DOHH2 (cell line): ENCODE measurements around the gene SLC6A9.

ENCODE experiments used
- EZH2phosphoT487 ChIP-seq: fragments of 200-600 bp; sonication (generic); IDR thresholded peaks from 2 replicates; pipeline ENCODE4 v1.6.1; 2017; ENCODE audit warnings: borderline replicate concordance, mild to moderate bottlenecking, antibody characterized with exemption, low read length, moderate library complexity, mixed read lengths
- TF ChIP-seq, protein P1 (sequence below): fragments of 200-600 bp; sonication (generic); IDR thresholded peaks from one replicate; pipeline ENCODE4 v1.5.1; 2014; ENCODE audit warnings: antibody characterized with exemption, mild to moderate bottlenecking, low read depth, low read length; ENCODE audit not compliant: poor library complexity, severe bottlenecking

DNA sequence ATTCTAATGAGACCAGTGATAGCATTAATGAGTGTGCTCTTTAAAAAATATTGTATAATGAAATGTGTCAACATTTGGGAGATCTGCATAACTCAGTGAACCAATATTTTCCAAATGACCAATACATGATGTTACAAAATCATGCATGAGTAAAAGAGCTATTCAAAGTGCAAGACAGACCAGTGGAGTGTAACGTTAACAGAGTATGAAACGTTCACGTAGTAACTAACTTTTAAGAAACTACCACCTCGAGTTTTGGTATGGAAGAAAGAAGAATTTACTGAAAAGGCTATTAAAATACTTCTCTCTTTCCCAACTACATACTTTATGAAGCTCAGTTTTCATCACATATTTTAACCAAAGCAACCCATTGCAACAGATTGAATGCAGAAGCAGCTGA, 9.6 kb upstream of the SLC6A9 start:
- no peak for TF ChIP-seq EZH2phosphoT487
- TF ChIP-seq, protein P1, sequence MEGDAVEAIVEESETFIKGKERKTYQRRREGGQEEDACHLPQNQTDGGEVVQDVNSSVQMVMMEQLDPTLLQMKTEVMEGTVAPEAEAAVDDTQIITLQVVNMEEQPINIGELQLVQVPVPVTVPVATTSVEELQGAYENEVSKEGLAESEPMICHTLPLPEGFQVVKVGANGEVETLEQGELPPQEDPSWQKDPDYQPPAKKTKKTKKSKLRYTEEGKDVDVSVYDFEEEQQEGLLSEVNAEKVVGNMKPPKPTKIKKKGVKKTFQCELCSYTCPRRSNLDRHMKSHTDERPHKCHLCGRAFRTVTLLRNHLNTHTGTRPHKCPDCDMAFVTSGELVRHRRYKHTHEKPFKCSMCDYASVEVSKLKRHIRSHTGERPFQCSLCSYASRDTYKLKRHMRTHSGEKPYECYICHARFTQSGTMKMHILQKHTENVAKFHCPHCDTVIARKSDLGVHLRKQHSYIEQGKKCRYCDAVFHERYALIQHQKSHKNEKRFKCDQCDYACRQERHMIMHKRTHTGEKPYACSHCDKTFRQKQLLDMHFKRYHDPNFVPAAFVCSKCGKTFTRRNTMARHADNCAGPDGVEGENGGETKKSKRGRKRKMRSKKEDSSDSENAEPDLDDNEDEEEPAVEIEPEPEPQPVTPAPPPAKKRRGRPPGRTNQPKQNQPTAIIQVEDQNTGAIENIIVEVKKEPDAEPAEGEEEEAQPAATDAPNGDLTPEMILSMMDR, result no peak
